HK-2 (cell line): ENCODE results near the gene IL17D.
"Not testable (repeated sequence)": the region's sequence is repeated elsewhere in the genome, so short reads cannot be mapped to it uniquely, and the experiment has no call there.

Experiments
- DNase-seq: peaks from one replicate; pipeline ENCODE4 v3.0.0-alpha.2; 2018; ENCODE audit not compliant: unreplicated experiment

Gene IL17D

GRCh38 chr13:20702915-20703779 lies at the start of gene IL17D:
Gene IL17D (plus strand): TSS chr13:20703699. CDS start chr13:20704002, 303 bp downstream.
- DNase-seq, result peak; percentile 20

GRCh38 chr13:20654156-20654555 lies 49.3 kb upstream of the IL17D start:
- no peak for DNase-seq

- no peak for DNase-seq
These were observed 45.0 kb upstream of the IL17D start for GRCh38 chr13:20658451-20659040.

DNA sequence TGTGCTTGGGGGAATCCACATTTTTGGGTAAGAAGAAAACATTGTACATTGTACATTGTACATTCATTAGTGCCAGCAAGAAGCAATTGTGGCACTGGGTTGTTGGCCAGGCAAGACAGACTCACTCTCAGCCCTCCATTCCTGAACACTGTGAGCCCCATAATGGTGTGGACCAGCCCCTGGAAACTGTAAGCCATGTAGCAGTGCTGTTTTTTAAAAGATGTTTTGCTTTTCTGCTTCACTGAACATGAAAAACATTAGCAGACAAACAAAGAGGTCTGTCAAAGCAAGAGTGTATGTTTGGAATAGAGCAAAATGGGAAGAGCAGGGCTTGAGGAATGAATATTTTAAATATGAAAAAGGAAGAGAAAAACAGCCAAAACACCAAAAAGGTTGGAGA lies 39.1 kb upstream of the IL17D start:
- DNase-seq, result no peak

- DNase-seq, result no peak
These were observed 36.6 kb upstream of the IL17D start for GRCh38 chr13:20666948-20667347.

- no peak for DNase-seq
These were observed 35.6 kb upstream of the IL17D start for GRCh38 chr13:20667857-20668437.

GRCh38 chr13:20669162-20669561 lies 34.3 kb upstream of the IL17D start:
- DNase-seq, result no peak

DNA sequence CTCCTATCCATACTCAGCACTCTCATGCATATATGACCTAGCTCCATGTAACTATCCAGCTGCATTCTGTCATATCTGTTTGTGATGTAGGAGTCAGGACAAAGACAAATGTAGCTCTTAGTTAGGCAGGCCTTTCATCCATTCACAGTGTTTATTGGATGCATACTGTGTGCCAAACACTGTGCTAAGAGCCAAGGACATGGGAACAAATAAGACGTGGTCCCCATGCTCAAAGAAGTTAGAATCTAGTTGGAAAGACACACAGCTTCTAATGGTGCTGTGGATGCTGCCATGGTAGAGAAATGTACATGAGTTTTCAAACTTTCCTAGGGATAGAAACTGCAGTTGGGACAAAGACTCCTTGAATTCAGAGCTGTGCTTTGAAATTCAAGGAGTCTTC lies 31.7 kb upstream of the IL17D start:
- DNase-seq, result no peak

DNA sequence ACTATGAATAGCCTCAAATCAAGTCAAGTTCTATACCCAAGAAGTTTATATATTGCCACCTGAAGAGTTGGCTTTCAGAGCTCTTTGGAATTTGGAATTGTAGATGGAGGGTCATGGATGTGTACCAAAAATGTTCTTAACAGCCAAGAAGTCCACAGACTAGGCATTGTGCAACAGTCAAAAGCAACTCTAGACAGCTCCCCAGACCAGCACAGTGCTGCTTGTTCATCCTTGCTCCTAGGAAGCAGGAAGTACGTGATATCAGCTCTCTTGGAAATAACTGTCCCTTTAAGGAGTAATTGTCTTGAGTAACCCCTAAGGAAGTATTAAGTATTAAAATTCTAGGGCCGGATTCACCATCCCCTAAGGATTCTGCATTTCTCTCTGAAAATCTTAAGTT lies 30.7 kb upstream of the IL17D start:
- DNase-seq, result no peak

DNA sequence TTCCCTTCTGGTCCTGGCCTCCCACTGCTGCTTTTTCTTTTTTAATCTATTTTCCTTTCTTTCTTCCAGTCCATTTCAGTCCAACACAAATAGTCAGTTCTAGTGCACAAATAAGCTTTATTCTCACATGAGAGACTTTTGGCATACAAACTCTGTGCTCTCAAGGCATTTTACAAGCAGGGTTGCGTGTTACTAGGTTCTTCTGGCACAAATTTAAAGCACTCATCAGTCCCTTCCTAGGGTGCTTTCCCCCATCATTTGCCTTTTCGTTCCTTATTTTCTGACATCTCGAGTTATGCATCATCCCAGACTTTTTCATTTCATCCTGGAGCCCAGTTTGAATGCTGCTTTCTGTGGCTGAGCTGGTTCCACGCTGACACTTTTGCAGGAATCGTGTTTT lies 29.8 kb upstream of the IL17D start:
- no peak for DNase-seq

- DNase-seq, result no peak
These were observed 27.3 kb upstream of the IL17D start for GRCh38 chr13:20676213-20676612.

- DNase-seq, result not testable (repeated sequence)
These were observed 24.9 kb upstream of the IL17D start for GRCh38 chr13:20678606-20679005.

GRCh38 chr13:20679879-20680278 lies 23.6 kb upstream of the IL17D start:
- no peak for DNase-seq

DNA sequence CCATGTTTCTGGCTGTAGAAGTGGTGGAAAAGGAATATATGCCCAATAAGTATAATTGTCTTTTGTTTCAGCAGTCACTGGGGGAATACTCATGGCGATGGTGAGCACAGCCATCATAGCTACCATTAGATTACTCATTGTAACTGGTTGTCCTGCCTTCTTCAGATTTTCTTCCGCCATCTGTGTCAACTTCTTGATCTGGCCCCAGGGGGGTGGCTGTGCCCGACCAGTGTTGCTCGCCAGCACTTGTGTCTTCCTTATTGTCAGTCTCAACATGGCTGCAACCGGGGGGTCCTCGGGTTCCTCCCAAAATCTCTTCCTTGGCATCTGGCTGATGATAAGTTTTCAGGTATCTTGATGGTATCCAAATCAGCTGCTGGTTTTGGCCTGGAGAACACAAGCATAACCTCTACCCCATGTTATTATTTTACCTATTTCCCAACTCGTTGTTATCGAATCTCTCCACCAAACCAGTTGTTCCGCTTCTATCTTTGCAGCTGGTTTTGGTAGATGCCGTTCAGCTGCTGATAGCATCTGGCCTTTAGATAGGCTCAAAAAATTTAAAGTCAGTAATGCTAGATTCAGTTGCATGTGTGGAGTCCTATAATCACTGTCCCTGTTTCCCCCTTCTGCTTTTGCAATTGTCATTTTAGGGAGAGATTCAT lies 23.0 kb upstream of the IL17D start:
- DNase-seq, result no peak

DNA sequence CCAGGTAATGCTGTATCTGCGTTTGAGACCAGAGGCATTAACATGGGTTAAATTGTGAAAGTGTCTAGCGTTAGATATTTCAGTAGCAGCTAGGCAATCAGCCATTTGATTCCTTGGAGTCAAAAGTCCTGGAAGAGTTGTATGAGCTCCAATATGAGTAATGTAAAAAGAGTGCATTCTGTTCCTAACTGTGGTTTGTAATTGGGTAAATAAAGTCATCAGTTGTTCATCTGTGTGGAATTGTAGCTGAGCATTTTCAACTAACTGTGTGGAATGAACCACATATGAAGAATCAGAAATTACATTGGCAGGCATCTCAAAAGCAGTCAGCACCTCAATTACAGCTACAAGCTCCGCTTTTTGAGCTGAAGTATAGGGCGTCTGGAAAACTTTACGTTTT lies 22.0 kb upstream of the IL17D start:
- not testable (repeated sequence) for DNase-seq

DNA sequence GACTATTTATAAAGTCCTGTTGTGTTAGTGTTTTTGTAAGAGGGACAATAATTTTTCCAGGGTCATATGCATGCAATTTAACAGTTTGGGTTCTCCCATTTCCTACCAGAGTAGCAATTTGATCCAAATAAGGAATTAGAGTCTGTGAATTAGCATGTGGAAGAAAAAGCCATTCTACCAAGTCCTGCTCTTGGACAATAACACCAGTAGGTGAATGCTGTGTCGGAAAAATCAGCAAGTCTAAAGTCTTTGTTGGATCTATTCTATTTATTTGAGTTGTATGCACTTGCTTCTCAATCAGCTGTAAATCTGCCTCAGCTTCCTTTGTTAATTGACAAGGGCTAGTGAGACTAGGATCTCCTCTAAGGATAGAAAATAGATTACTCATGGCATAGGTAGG lies 21.4 kb upstream of the IL17D start:
- no peak for DNase-seq

DNA sequence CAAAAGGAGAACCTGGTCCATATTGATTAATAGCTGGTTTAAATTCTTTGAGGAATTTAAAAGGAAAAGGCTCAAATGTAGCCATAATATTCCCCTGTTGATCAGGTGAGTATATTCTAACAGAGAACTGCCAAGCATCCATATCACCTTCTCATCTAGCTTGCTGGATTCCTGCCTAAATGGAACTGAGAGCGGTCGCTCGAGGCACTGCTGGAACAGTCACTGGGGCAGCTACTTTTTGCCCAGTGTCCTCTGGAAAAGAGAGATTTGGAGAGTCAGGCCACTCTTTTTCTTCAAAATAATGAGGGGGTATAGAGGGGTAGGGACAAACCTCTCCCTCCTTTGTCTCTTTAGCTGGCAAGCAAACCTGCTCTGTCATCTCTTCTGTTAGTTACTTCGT lies 19.5 kb upstream of the IL17D start:
- DNase-seq, result no peak

DNA sequence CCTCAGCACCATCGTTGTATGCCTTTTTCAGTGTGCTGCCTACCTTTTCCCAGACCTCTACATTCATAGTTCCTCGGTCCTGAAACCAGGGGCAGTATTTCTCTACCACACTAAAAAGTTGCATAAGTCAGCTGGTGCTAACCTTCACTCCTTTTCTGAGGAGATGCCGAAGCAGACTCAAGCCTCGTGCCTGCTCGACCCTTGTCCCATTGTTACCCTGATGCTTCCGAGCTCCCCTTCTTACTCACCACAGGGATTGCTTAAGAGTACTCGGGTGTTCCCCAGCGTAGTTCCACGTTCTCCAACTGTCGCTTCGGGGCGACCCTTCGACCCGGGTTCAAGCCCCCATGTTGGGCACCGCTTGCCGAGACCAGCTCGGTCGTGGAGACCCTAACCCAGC lies 19.0 kb upstream of the IL17D start:
- no peak for DNase-seq

DNA sequence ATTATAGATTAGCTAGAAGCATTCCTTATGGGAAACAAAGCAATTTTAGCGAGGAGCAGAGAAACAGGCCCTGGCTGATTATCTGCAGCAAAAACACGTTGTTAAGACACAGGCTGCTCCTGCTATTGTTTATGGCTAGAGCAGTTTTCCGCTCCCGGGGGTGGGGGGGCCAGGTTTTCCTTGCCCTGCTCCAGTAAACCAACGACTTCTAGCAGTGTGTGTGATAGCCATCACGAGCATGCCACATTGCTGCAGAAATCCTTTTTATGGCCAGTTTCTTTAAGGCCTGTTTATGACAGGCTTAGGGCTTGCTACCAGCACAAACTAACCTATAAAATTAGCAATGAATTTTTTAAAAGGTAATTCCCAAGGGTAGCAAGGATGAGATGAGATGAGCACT lies 18.4 kb upstream of the IL17D start:
- no peak for DNase-seq

DNA sequence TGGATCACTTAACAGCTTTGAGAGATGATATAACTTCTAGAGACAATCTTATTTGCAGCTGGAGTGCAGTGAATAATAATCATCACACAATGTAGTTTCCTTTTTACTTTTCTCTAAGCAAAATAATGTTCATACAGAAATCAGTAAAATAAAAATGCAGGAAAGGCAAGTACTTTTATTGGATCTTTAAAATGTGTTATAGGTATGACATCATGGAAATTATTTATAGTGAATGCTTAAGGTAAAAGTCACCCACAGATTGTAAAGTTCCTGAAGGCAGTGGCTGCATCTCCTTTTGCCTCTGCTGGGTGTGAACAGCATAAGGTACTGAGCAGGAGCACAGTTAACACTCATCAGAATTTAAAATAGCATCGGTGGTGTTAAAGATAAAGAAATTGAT lies 17.3 kb upstream of the IL17D start:
- DNase-seq, result no peak

GRCh38 chr13:20686863-20687579 lies 16.5 kb upstream of the IL17D start:
- DNase-seq, result no peak

DNA sequence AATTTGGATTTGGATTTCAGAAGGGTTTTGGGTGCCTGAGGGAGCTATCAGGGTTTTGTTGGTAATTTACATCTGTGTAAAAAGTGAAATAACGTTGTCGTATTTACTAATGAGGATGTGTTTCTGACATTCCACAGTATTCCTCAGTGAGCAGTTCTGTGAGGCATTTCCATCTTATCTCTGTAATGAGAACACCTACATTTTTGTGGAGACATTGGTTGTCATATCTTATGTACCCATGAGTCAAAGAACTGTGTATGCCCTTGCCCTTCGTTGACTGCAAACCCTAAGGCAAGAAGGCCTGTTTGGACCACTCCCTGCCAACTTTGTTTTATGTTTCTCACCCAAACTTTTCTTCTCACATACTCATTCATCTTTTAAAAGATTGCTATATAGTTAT lies 14.2 kb upstream of the IL17D start:
- no peak for DNase-seq
